ENCODE results near the gene LYZL1.

DNA sequence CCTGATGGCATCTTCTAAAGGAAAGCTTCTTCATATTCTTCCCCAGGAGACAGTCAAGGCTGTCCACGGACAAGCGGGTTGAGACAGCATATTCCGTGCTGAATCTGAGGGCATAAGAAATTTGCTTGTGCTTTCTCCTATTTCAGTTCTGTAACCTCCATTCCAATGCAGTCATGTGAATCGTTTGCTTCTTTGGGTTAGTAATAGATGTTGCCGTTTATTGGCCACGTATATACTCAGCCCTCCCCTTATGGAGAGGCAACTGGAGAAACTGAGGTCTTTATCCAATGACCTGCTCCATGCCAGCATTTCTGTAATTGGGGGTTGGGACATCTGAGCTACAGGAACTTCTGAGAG, 38.9 kb downstream of the LYZL1 start:
- TF ChIP-seq EZH2 (IDR thresholded peaks at IDR 0.05): no peak
- TF ChIP-seq, protein P1, sequence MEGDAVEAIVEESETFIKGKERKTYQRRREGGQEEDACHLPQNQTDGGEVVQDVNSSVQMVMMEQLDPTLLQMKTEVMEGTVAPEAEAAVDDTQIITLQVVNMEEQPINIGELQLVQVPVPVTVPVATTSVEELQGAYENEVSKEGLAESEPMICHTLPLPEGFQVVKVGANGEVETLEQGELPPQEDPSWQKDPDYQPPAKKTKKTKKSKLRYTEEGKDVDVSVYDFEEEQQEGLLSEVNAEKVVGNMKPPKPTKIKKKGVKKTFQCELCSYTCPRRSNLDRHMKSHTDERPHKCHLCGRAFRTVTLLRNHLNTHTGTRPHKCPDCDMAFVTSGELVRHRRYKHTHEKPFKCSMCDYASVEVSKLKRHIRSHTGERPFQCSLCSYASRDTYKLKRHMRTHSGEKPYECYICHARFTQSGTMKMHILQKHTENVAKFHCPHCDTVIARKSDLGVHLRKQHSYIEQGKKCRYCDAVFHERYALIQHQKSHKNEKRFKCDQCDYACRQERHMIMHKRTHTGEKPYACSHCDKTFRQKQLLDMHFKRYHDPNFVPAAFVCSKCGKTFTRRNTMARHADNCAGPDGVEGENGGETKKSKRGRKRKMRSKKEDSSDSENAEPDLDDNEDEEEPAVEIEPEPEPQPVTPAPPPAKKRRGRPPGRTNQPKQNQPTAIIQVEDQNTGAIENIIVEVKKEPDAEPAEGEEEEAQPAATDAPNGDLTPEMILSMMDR (IDR thresholded peaks at IDR 0.05): no peak

All from neural progenitor cell (in vitro differentiated cells).